ENCODE results near the gene EDA.

EDA gene

DNA sequence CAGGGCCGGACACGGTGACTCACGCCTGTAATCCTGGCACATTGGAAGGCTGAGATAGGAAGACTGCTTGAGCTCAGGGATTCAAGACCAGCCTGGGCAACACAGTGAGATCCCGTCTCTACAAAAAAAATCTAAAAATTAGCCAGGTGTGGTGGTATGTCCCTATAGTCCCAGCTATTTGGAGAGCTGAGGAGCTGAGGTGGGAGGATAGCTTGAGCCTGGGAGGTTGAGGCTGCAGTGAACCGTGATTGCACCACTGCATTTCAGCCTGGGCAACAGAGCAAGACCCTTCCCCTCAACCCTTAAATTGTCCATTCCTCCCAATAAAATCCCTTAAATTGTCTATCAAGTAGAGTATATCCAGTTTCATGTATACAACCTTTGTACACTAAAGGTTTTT, 463.4 kb downstream of the EDA start:
- no peak for TF ChIP-seq EZH2phosphoT487 (IDR thresholded peaks at IDR 0.05; ENCODE audit: borderline replicate concordance, low read length)
- TF ChIP-seq, protein P1, sequence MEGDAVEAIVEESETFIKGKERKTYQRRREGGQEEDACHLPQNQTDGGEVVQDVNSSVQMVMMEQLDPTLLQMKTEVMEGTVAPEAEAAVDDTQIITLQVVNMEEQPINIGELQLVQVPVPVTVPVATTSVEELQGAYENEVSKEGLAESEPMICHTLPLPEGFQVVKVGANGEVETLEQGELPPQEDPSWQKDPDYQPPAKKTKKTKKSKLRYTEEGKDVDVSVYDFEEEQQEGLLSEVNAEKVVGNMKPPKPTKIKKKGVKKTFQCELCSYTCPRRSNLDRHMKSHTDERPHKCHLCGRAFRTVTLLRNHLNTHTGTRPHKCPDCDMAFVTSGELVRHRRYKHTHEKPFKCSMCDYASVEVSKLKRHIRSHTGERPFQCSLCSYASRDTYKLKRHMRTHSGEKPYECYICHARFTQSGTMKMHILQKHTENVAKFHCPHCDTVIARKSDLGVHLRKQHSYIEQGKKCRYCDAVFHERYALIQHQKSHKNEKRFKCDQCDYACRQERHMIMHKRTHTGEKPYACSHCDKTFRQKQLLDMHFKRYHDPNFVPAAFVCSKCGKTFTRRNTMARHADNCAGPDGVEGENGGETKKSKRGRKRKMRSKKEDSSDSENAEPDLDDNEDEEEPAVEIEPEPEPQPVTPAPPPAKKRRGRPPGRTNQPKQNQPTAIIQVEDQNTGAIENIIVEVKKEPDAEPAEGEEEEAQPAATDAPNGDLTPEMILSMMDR (IDR thresholded peaks at IDR 0.05; ENCODE audit: low read depth, low read length, poor library complexity, severe bottlenecking) = no peak
- H3K27me3 ChIP-seq (ENCODE audit: control insufficient read depth, low read length) = no peaks in the 10 kb centered on the region
- no peaks in the 10 kb centered on the region for H3K4me1 ChIP-seq (ENCODE audit: control insufficient read depth, low read length)
- no peaks in the 10 kb centered on the region for H3K79me2 ChIP-seq (ENCODE audit: control insufficient read depth, low read length)
- H3K9me2 ChIP-seq (replicated peaks; ENCODE audit: control insufficient read depth, low read length) = no peaks in the 10 kb centered on the region
- no peaks in the 10 kb centered on the region for H3K36me3 ChIP-seq (ENCODE audit: control insufficient read depth, low read length)
- no peaks in the 10 kb centered on the region for H3F3A ChIP-seq (ENCODE audit: control insufficient read depth, insufficient read depth)
- no peak overlapping the region for H3K27ac ChIP-seq (ENCODE audit: low read depth, low read length)
- H4K20me1 ChIP-seq (ENCODE audit: control insufficient read depth, insufficient read depth, low read depth, low read length) = no peaks in the 10 kb centered on the region
- H3K4me3 ChIP-seq (ENCODE audit: low read length) = no peak overlapping the region
- no peaks in the 10 kb centered on the region for H3K9me3 ChIP-seq (ENCODE audit: control insufficient read depth, insufficient read depth, low read length)
- H3K4me2 ChIP-seq (ENCODE audit: low read length) = no peak overlapping the region

- no peaks in the 10 kb centered on the region for H3K79me2 ChIP-seq (ENCODE audit: control insufficient read depth, low read length)
- H3K9me3 ChIP-seq (ENCODE audit: control insufficient read depth, insufficient read depth, low read length) = no peaks in the 10 kb centered on the region
- H3K36me3 ChIP-seq (ENCODE audit: control insufficient read depth, low read length) = no peaks in the 10 kb centered on the region
- no peak overlapping the region for H3K4me3 ChIP-seq (ENCODE audit: low read length)
- H3K4me1 ChIP-seq (ENCODE audit: control insufficient read depth, low read length) = no peaks in the 10 kb centered on the region
- no peak overlapping the region for H3K27ac ChIP-seq (ENCODE audit: low read depth, low read length)
- no peaks in the 10 kb centered on the region for H3F3A ChIP-seq (ENCODE audit: control insufficient read depth, insufficient read depth)
- TF ChIP-seq, protein P1 (IDR thresholded peaks at IDR 0.05; ENCODE audit: low read depth, low read length, poor library complexity, severe bottlenecking) = no peak
- no peak for TF ChIP-seq EZH2phosphoT487 (IDR thresholded peaks at IDR 0.05; ENCODE audit: borderline replicate concordance, low read length)
- no peaks in the 10 kb centered on the region for H3K9me2 ChIP-seq (replicated peaks; ENCODE audit: control insufficient read depth, low read length)
- H3K27me3 ChIP-seq (ENCODE audit: control insufficient read depth, low read length) = no peaks in the 10 kb centered on the region
- no peaks in the 10 kb centered on the region for H4K20me1 ChIP-seq (ENCODE audit: control insufficient read depth, insufficient read depth, low read depth, low read length)
- H3K4me2 ChIP-seq (ENCODE audit: low read length) = no peak overlapping the region
These were observed 464.0 kb downstream of the EDA start for GRCh38 chrX:70079870-70080269.

DNA sequence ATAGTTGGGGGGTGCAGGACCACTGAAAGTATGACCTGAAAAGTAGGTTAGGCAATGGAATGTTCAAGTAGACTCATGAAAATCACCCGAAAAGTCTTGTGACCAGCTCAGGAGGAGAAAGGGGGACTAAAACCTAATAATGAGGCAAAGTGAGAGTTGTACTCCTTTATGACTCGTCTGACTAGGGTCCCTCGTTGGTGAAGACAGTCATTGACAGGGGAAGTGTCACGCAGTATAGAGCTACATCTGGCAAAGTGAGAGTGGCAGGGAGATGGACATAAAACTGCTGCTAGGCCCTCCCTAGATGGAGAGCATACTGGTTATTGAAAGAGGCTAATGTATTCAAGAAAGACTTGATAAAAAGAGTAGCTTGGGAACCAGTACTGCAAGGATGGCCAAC, 466.8 kb downstream of the EDA start:
- no peaks in the 10 kb centered on the region for H3K79me2 ChIP-seq (ENCODE audit: control insufficient read depth, low read length)
- no peaks in the 10 kb centered on the region for H3K36me3 ChIP-seq (ENCODE audit: control insufficient read depth, low read length)
- no peaks in the 10 kb centered on the region for H3K9me2 ChIP-seq (replicated peaks; ENCODE audit: control insufficient read depth, low read length)
- no peak overlapping the region for H3K4me2 ChIP-seq (ENCODE audit: low read length)
- H4K20me1 ChIP-seq (ENCODE audit: control insufficient read depth, insufficient read depth, low read depth, low read length) = no peaks in the 10 kb centered on the region
- no peak for TF ChIP-seq EZH2phosphoT487 (IDR thresholded peaks at IDR 0.05; ENCODE audit: borderline replicate concordance, low read length)
- TF ChIP-seq, protein P1 (IDR thresholded peaks at IDR 0.05; ENCODE audit: low read depth, low read length, poor library complexity, severe bottlenecking) = no peak
- no peaks in the 10 kb centered on the region for H3K4me1 ChIP-seq (ENCODE audit: control insufficient read depth, low read length)
- no peaks in the 10 kb centered on the region for H3K27me3 ChIP-seq (ENCODE audit: control insufficient read depth, low read length)
- no peaks in the 10 kb centered on the region for H3K9me3 ChIP-seq (ENCODE audit: control insufficient read depth, insufficient read depth, low read length)
- no peak overlapping the region for H3K4me3 ChIP-seq (ENCODE audit: low read length)
- H3K27ac ChIP-seq (ENCODE audit: low read depth, low read length) = no peak overlapping the region
- no peaks in the 10 kb centered on the region for H3F3A ChIP-seq (ENCODE audit: control insufficient read depth, insufficient read depth)

Data from DOHH2 (cell line).